DMS 273 (cell line): ENCODE results near the gene PLXNB2.
A peak's percentile ranks its signal among the peaks of the same experiment; 100 is the strongest.

ENCODE experiments used
- DNase-seq: peaks from one replicate; lab custom pipeline; 2025; ENCODE audit not compliant: unreplicated experiment; lab: John Stamatoyannopoulos, UW

Gene PLXNB2

GRCh38 chr22:50313021-50313420, 5.6 kb upstream of the PLXNB2 start:
- no peak for DNase-seq

GRCh38 chr22:50312371-50312770, 4.9 kb upstream of the PLXNB2 start:
- no peak for DNase-seq

- peak; percentile 56 for DNase-seq
Observed at GRCh38 chr22:50311606-50312351, 4.3 kb upstream of the PLXNB2 start.

GRCh38 chr22:50310949-50311444, 3.6 kb upstream of the PLXNB2 start:
- no peak for DNase-seq

GRCh38 chr22:50310031-50310722, 2.7 kb upstream of the PLXNB2 start:
- no peak for DNase-seq

GRCh38 chr22:50309601-50309991, 2.1 kb upstream of the PLXNB2 start:
- DNase-seq: no peak

GRCh38 chr22:50308986-50309600, 1.6 kb upstream of the PLXNB2 start:
- DNase-seq: no peak

GRCh38 chr22:50308597-50308935, 1.1 kb upstream of the PLXNB2 start:
- DNase-seq: peak; percentile 32

GRCh38 chr22:50307890-50308596, 597 bp upstream of the PLXNB2 start:
- no peak for DNase-seq

GRCh38 chr22:50305923-50306566, 1.4 kb downstream of the PLXNB2 start:
- DNase-seq: peak; percentile 95

GRCh38 chr22:50305393-50305922, 2.0 kb downstream of the PLXNB2 start:
- peak; percentile 67 for DNase-seq

- peak; percentile 95 for DNase-seq
Observed at GRCh38 chr22:50304528-50305392, 2.7 kb downstream of the PLXNB2 start.

GRCh38 chr22:50303848-50304527, 3.5 kb downstream of the PLXNB2 start:
- peak; percentile 30 for DNase-seq

GRCh38 chr22:50303515-50303847, 4.0 kb downstream of the PLXNB2 start:
- no peak for DNase-seq

- DNase-seq: peak; percentile 58
Observed at GRCh38 chr22:50302564-50302963, 4.9 kb downstream of the PLXNB2 start.

GRCh38 chr22:50302041-50302541, 5.4 kb downstream of the PLXNB2 start:
- DNase-seq: no peak

GRCh38 chr22:50301581-50301991, 5.9 kb downstream of the PLXNB2 start:
- DNase-seq: no peak

- no peak for DNase-seq
Observed at GRCh38 chr22:50300620-50301257, 6.7 kb downstream of the PLXNB2 start.
